MCF 10A (cell line): ENCODE results near the gene TBR1. TPM values are rescaled to one million over a fixed set of nuclear protein-coding genes. Genes with fewer than 3 reads are reported as not detected.
A peak's percentile ranks its signal among the peaks of the same experiment; 100 is the strongest.

Source experiments
- BruUV-seq: library from RNA; stranded (reverse); fragments of 400-500 nt; replicated peaks from 2 replicates; lab custom pipeline; 2021; lab: Mats Ljungman, UMichigan
- CTCF ChIA-PET: fragments of 300-600 bp; sonication (Branson Sonifier 250); formaldehyde crosslinking; extraction: SDS; loops from one replicate; lab custom pipeline; 2021; ENCODE audit warnings: antibody characterized with exemption, inconsistent platforms; lab: Yijun Ruan, JAX
- POLR2A ChIA-PET: fragments of 300-600, 350-650 bp; sonication (Branson Sonifier 250); formaldehyde crosslinking; extraction: SDS; loops from one replicate; lab custom pipeline; 2020; ENCODE audit warnings: antibody characterized with exemption, inconsistent platforms; lab: Yijun Ruan, JAX
- DNase-seq: peaks from one replicate; pipeline ENCODE4 v3.0.0-alpha.2; 2018; ENCODE audit not compliant: unreplicated experiment
- H3K27ac Mint-ChIP-seq: one replicate; pipeline ENCODE4 v1.8.0; 2022; ENCODE audit warnings: mild to moderate bottlenecking, low read depth, mixed read lengths; ENCODE audit not compliant: unreplicated experiment
- H3K27me3 Mint-ChIP-seq: one replicate; pipeline ENCODE4 v1.8.0; 2022; ENCODE audit warnings: mixed read lengths; ENCODE audit not compliant: insufficient read depth, unreplicated experiment
- H3K36me3 Mint-ChIP-seq: one replicate; pipeline ENCODE4 v1.8.0; 2022; ENCODE audit warnings: mild to moderate bottlenecking, moderate library complexity, mixed read lengths; ENCODE audit not compliant: insufficient read depth, unreplicated experiment
- H3K4me1 Mint-ChIP-seq: one replicate; pipeline ENCODE4 v1.8.0; 2022; ENCODE audit warnings: mixed read lengths; ENCODE audit not compliant: insufficient read depth, unreplicated experiment
- H3K4me3 Mint-ChIP-seq: one replicate; pipeline ENCODE4 v1.8.0; 2022; ENCODE audit warnings: mild to moderate bottlenecking, moderate library complexity, mixed read lengths; ENCODE audit not compliant: unreplicated experiment
- H3K9me3 Mint-ChIP-seq: one replicate; pipeline ENCODE4 v1.8.0; 2022; ENCODE audit warnings: mixed read lengths; ENCODE audit not compliant: unreplicated experiment
- intact Hi-C: fragments of 100-400 bp; cut with micrococcal nuclease; formaldehyde crosslinking; loops from 2 replicates; pipeline ENCODE4 v1.14.1; 2022
- total RNA-seq: library from RNA; stranded (reverse); gene quantifications from 2 replicates; pipeline ENCODE4 v1.2.3, GENCODE V29; 2022
- TF ChIP-seq, protein P1 (sequence below): fragments of 200-600 bp; IDR thresholded peaks from one replicate; pipeline ENCODE4 v1.8.0; 2022; ENCODE audit warnings: antibody characterized with exemption, mild to moderate bottlenecking; ENCODE audit not compliant: unreplicated experiment

Gene TBR1
- total RNA-seq, 1 experiment from 2014 or later: 0.26 TPM

DNA sequence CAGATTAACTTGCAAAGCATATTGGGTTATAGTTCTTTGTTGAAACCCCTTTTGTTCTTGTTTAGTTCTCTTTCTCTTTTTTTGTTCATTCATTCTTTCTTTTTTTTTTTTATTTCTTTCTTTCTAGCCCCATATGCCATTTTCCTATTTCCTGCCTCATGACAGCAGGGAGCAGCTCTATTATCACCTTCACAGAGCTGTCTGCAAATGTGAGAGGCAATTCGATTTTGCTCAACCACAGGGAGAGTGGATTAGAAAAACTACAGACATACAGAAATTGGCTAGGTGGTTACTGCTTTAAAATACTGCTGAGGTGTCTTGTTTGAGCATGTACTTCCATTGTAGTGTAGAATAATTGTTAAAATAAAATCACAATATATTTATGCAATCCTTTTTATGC is 44.2 kb upstream of the TBR1 start:
- intact Hi-C loops: no loop called here
- no TSS peak for BruUV-seq
- ChIA-PET POLR2A (interaction anchor here (0.6 kb wide), 1 partner anchor 44 kb away, joined by 3 read pairs; no protein-coding TSS in a partner anchor), CTCF (interaction anchor here (0.6 to 0.9 kb wide), 2 partner anchors 46 to 148 kb away, joined by 3 read pairs; no protein-coding TSS in a partner anchor)
- TF ChIP-seq, protein P1, sequence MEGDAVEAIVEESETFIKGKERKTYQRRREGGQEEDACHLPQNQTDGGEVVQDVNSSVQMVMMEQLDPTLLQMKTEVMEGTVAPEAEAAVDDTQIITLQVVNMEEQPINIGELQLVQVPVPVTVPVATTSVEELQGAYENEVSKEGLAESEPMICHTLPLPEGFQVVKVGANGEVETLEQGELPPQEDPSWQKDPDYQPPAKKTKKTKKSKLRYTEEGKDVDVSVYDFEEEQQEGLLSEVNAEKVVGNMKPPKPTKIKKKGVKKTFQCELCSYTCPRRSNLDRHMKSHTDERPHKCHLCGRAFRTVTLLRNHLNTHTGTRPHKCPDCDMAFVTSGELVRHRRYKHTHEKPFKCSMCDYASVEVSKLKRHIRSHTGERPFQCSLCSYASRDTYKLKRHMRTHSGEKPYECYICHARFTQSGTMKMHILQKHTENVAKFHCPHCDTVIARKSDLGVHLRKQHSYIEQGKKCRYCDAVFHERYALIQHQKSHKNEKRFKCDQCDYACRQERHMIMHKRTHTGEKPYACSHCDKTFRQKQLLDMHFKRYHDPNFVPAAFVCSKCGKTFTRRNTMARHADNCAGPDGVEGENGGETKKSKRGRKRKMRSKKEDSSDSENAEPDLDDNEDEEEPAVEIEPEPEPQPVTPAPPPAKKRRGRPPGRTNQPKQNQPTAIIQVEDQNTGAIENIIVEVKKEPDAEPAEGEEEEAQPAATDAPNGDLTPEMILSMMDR: no peak
- H3K9me3 Mint-ChIP-seq: no peaks in the 10 kb centered on the region
- no peak overlapping the region for H3K27ac Mint-ChIP-seq
- no peak for DNase-seq
- H3K4me1 Mint-ChIP-seq: no peaks in the 10 kb centered on the region
- H3K4me3 Mint-ChIP-seq: no peak overlapping the region
- no peaks in the 10 kb centered on the region for H3K27me3 Mint-ChIP-seq
- H3K36me3 Mint-ChIP-seq: peaks cover 28% of the 10 kb centered on the region

DNA sequence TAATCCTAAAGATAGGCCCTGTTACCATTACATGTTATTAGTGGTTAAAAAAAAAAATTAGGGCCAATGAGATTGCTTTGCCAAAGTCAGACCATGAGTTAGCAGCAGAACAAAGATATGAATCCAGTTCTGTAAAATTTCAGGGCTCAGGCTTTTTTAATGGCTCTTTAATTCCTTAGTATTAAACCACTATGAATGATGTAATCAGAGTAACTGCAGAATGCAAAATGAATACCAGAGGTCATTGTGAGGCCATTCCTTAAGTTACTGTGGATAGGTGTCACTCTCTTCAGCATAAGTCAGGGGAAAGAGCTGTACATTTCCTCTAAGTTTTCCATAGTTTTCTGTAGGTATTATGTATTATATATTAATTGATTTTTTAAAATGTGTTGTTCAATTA is 42.2 kb upstream of the TBR1 start:
- Mint-ChIP-seq H3K27me3 (no peaks in the 10 kb centered on the region), H3K4me3 (no peak overlapping the region), H3K4me1 (no peaks in the 10 kb centered on the region), H3K27ac (no peak overlapping the region), H3K9me3 (no peaks in the 10 kb centered on the region), H3K36me3 (peaks cover 16% of the 10 kb centered on the region)
- intact Hi-C loops: no loop called here
- BruUV-seq: no TSS peak
- no peak for DNase-seq
- CTCF ChIA-PET: no interaction called here
- POLR2A ChIA-PET: interaction anchor here (0.7 to 1.0 kb wide), 2 partner anchors 72 to 130 kb away, joined by 3 to 5 read pairs; no protein-coding TSS in a partner anchor
- TF ChIP-seq, protein P1: no peak

DNA sequence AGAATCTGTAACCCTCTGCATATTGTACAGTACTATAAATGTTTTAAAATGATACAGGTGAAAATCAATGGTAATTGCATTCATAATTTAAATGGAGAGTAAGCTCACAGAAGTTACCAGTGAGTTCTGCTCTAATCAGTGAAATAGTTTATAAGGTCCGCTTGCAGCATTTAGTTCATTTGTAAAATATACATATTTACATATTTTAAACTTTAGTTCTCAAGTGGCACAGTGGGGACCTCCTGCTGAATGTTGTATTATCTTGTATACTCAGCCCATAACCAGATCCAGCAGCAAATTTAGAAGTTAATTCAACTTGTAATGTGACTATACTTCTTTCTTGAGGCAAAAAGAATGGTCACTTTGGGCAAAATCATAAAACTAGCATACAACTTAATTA is 41.7 kb upstream of the TBR1 start:
- BruUV-seq: no TSS peak
- Mint-ChIP-seq H3K9me3 (no peaks in the 10 kb centered on the region), H3K4me3 (no peak overlapping the region), H3K27ac (no peak overlapping the region), H3K27me3 (no peaks in the 10 kb centered on the region), H3K4me1 (peaks cover 2% of the 10 kb centered on the region), H3K36me3 (peaks cover 16% of the 10 kb centered on the region)
- TF ChIP-seq, protein P1: no peak
- intact Hi-C loops: no loop called here
- no peak for DNase-seq
- ChIA-PET POLR2A (interaction anchor here (0.7 to 1.0 kb wide), 3 partner anchors 71 to 866 kb away, joined by 3 to 5 read pairs (median 4); no protein-coding TSS in a partner anchor), CTCF (no interaction called here)

DNA sequence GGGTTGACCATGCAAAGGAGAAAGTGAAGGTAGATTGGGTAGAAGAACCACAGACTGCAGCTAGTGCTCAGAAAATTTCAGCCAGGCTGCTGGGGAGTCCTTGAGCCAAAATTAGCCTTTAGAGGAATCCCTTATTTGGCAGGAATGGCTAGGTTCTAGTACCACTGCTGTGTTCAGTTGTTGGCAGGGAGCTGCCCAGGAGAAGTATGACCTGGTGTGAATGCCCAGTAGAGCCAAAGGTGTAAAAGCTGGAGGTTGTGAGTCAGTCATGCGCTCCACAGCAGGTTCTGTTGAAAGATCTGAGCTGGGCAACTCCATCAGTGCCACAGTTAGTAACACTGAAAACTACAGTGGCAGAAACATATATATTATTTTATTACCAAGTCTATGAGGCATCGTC is 36.4 kb upstream of the TBR1 start:
- Mint-ChIP-seq H3K27me3 (no peaks in the 10 kb centered on the region), H3K4me3 (no peak overlapping the region), H3K27ac (peak overlapping the region; percentile 38), H3K36me3 (peaks cover 8% of the 10 kb centered on the region), H3K4me1 (peaks cover 5% of the 10 kb centered on the region), H3K9me3 (no peaks in the 10 kb centered on the region)
- intact Hi-C loops: no loop called here
- no TSS peak for BruUV-seq
- POLR2A ChIA-PET: interaction anchor here (1.2 kb wide), 1 partner anchor 19 kb away, joined by 3 read pairs; no protein-coding TSS in a partner anchor
- CTCF ChIA-PET: no interaction called here
- TF ChIP-seq, protein P1: no peak
- DNase-seq: peak; percentile 13
